GM21529 (cell line): ENCODE results near the gene MST1R.
A peak's percentile ranks its signal among the peaks of the same experiment; 100 is the strongest.

Source experiments
- ATAC-seq: cut with Tn5 transposase; IDR thresholded peaks from one replicate; pipeline ENCODE4 v1.9.1; 2021; ENCODE audit not compliant: unreplicated experiment

Gene MST1R

DNA sequence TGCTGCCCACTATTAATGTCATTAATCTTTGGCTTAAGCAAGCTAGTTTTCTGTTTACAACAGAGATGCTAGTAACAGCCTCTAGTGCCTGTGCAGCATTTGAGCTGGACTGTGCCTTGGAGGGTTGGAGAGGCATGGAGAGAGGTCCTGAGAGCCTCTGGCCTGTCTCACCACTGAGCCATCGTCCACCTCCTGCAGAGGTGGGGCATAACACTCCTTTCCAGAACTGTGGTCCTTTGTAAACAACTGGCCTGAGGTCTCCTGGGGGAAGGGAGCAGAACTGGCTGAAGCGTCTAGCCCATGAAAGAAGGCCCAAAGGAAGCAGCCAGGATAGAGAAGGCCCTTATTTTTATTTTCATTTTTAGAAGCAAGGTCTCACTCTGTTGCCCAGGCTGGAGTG lies 24.0 kb downstream of the MST1R start:
- no peak for ATAC-seq

DNA sequence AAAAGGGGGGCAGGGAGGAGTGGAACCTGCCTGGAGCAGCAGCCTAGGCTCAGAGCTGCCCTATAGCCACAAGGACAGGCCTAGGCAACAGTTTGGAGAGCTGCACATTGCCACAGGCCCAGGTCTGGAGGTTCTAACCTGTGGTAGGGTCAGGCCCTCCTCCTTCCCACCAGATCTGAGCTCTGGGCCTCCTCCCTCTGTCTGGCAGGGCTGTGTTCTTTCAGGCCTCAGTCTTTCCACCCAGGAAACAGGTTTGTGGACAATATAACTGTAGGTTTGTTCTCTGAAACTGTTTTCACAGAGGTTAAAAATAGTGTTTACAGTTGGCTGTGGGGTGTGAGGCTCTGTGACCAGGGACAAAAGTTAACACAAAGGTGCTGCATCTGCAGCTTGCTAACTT lies 25.0 kb downstream of the MST1R start:
- ATAC-seq = no peak

DNA sequence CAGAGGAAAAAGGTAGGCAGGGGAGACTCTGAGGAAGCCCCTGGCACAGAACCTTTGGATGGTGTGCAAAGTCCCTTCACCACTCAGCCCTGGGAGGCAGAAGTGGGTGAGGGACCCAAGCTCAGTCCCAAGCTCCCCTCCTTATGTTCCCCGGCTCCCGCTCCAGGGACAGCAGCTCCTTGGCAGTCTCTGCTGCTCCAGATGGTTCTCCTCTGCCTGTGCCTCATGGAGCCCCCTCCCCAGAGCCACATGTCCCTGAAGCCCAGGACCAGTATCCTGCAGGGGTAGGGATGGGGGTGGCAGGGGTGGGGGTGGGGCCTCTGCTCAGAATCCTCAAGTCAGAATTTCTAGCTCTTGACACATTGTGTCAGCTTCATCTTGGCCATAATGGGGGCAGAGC lies 26.0 kb downstream of the MST1R start:
- ATAC-seq = no peak

DNA sequence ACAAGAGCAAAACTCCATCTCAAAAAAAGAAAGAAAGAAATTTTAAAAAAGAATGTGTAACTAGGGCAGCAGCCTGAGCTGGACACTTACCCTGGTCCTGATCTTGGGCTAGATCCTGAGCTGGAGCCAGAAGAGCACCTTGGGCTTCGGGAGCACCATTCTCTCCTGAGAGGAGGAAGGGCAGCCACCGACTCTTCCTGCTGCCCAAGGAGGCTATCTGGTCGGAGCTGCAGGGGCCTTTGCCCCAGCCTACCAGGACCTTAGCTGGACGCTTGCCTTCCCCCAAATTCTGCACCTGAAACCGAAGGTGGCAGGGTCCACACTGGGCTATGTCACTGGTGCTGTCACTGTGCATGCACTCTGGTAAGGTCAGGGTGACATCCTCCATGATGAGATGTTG lies 27.1 kb downstream of the MST1R start:
- ATAC-seq = no peak

DNA sequence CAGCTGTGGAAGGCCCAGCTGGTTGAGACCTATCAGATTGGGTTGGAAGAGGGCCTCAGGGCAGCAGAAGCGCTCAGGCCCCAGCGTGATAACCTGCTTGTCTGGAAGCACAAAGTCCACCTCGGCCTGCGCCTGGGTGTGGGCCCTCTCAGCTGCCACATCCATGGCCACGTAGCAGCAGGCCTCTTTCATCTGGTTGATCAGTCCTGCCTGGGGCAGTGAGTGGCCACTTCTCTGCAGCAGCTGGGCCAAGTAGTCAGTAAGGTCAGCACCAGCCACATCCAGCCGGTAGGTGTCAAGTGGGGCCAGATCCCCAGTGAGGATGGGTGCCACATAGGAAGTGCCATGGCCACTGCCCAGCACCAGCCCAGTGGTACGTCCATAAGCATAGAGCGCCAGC lies 30.1 kb downstream of the MST1R start:
- no peak for ATAC-seq

DNA sequence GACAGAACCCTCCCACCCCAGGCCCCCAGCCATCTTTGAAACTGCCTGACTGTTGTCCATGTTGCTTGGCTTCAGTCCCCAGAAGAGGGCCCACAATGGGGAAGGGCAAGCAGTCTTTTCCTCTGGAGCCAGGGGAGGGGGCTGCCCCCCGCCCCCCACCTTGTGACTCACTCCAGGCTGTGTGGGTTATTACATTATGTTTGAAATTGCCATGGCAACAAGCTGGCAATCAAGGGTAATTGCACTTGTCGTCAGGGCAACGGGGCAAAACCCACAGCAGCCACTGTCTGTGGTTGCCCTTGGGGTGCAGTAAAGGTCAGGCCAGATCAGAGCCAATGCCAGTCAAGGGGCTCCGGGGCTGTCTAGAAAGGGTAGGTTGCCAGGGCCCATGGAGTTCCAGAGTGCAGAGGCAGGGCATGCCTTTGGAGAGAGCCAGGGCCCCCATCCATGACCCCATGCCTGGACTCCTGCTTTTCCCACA lies 30.8 kb downstream of the MST1R start:
- no peak for ATAC-seq

DNA sequence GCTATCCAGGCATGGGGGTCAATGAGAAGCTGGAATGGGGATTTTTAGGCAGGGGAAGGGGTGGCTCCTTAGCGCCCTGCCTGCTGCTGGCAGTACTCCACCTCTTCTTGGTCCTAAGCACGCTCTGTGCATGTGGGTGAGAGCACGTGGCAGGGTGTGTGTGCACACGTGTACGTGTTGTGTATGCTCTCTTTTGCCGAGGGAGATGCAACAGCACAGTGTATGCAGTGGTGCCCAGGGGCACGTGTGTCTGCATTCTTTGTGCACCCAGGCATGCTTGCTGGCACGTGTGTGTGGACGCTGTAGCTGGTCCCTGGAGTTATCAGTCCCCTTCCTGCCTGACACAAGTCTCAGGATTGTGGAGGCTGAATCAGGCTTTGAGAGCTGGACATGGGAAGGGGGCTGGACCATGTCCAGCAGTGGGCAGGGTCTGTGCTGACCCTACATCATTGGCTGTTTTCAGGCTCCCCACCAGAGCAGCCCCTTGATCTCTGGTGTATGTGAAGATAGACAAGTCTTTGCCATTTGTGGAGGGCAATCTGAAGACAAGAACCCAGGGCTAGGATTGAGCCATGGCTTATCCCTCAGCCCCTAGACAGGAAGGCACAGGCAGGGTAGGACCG lies 32.0 kb downstream of the MST1R start:
- no peak for ATAC-seq

DNA sequence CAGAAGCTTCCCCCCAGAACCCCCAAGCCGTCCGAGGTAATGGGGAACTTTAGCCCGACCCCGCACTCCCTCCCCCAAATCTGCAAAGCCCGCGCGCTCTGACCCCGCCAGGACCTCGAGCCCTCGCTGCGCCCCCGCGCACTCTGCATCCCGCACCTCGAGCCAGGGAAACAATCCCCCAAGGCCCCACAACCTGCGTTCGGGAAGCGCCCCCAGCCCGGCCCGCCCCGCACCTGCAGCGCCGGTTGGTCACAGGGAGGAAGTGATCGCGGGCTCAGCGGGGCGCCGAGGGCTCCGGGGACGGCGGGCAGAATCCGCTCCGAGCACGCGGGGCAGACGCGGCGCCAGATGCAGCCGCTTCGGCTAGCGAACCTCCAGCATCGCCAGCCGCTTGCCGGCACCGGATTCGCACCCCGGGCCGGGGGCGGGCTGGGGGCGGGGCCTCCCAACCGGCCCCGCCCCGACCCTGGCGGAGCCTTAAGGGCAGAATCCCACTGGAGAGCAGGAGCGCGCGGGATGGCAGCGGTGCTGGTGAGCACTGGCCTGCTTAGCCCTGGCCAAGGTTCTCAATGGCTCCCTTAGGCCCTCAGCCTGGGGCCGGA lies 34.0 kb downstream of the MST1R start, which contains the start of gene CAMKV:
TSS of gene CAMKV (minus strand) at position 382 of the 602 bp plus-strand sequence. CDS start 7,518 bp downstream, outside the sequence.
- ATAC-seq = no peak

DNA sequence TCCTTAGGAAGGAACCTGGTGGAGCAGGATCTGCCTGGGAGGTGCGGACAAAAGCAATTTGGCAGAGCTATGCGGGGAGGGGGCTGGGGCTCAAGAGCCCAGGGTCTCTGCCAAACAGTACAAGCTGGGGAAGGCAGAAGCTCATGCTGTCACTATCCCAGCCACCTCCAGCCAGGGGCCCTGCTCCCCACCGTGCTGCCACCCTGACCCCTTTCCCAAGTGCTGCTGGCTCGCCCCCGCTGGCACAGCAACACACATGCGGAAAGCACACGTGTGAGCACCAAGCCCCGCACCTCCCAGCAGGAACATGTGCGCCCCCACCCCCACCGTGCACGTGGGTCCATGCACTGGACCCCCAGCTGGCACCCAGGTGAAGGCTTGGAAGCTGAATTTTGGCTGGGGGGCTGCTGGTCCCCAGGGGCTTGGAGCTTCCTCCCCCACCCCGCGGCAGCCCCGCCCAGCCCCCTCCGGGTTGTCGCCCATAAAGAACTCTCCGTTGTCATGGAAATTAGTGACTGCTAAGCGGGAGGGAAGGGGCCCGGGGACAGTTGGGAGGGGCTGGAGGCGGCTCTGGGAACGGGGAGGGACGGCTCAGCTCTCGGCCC lies 34.7 kb downstream of the MST1R start:
- ATAC-seq = no peak

DNA sequence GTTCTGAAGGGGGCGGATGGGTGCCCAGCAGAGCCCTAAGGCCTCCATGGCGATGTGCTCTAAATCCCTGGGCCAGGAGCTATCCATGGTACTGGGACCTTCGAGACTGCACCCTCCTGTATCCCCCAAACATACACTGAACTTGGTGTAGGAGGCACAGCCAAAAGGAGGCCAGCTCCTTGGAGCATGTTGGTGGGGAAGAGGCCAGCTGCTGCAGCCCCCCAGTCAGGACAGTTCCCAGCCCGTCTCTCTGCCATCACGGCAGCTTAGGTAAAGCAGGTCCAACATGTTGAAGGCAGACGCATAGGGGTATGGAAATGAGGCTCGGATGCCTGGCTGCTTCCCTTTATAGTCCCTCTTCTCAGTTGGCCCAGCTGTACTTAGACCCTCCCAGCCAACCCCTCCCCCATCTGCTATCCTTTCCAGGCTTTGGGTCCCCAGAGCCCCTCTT lies 35.8 kb downstream of the MST1R start:
- ATAC-seq = no peak

DNA sequence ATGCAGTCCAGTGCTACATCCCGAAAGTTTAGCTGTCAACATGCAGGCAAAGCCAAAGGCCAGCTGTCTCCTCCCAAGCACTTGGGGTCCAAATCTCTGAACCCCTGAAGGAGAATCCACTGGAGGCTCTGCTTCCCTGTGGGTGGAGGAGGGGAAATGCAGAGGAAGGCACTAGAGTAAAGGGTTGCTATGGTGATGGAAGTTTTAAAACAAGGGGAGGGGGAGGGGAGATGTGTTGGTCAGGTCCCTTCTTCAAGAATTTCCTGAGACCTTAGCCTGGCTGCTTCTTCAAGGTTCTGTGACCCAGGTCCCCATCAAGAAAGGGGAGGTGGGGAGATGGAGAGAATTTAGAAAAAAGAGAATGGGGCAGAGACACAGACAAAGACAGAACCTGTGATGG lies 36.3 kb downstream of the MST1R start:
- no peak for ATAC-seq

DNA sequence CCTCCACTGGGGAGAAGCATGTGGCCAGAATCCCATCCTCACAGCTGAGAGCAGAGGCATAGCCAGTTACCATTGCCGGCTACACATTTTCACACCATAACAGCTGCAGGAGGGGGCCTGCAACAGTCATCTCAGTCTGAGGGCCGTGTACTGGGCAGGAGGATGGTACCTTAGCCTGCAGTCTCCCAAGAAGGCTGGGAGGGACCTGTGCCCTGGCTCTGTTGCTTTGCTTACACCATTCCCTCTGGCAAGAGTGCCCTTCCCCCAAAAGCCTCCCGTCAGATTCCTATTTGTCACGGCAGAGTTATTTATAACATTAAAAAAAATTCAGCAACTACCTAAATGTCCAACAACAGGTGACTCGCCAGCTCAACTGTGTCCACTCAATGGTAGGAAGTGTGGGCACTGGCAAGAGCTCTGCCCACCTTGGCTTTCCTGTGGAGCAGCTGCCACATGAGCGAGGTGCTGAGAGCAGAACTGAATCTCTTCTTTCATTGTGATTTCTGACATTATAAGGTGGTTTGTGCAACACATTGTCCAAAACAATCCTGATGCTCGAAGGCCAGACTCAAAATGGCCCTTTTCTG lies 38.4 kb downstream of the MST1R start:
- no peak for ATAC-seq

DNA sequence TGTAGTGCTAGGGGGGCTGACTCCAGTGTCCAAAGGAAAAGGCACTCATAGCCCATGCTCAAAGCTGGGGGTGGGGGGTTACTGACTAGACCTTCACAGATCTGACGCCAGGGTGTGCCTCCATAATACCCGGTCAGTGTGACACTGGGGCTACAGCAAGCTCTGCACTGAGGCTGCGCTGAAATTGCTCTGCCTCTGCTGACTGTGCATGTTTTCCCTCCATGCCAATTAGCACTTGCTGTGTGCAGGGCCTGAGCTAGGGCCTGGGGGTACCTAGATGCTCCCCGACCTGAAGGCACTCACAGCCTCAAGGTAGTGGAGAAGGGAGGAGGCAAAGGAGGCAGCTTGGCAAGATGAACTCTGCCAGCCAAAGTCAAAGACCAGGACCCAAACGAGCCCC lies 39.2 kb downstream of the MST1R start:
- ATAC-seq = no peak

DNA sequence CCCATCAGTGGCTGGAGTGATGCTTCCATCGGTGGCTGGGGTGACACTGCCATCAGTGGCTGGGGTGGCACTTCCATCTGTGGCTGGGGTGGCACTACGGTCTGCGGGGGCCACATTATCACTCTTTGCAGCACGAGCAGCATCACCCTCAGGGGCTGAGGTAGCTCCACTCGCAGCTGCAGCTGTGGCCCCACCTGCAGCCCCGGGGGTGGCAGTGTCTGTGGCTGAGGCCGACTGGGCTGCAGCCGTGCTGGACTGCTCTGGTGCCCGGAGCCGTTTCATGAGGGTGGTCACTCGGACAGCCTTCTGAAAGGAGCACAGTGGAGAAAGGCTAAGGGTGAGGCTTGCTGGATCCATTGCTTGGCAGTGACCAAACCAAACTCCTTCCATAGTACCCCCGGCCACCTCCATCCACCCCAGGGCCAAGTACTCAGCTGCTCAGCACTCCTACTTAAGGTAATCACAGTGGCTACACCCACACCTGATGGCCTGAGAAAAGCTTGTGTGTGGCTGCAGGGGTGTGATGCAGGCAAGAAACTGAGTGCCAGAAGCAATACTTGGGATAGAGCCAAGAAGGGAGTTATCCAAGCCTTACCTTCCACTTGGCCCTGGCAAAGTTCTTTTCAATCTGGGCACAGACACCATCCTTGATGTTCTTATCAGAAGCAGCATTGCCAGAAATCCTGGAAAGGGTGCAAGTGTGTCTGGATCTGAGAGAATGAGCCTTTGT lies 43.9 kb downstream of the MST1R start:
- no peak for ATAC-seq

DNA sequence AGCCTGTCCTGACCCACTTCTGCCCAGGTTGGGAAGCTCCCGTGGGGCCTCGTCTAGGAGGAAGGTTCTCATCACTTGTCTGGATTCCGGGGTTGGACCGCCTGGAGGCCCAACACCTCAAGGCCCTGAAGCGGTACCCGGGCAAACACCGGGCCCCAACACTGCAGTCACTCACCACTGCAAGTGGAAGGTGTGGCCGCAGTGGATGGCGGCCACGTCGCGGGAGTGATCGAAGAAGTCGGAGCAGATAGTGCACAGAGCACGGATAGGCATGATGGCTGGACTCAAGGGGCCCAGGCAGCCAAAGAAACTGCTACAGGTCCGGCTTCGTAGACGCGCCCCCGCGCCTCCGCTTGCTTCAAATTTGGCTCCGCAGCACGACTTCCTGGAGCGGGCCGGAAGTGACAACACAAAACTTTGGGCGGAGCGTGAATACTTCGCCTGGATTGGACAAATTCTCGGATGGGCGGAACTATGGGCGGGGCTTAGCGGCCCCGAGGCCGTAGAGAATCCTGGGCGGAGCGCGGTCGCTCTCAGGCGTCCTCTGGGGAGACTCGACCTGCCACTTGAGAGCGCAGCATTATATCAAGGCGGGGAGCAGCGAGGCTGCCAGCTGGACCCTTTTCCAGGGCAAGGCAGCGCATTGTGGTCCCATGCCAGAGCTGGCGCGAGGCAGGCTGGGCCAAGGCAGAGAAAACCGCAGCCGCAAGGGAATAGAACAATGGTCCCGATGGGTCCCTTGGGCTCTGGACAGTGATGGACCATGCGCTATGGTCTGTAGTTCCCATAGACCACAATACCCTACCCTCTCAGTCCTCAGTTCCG lies 47.3 kb downstream of the MST1R start, which contains the start of gene TRAIP:
TSS of gene TRAIP (minus strand) at position 384 of the 825 bp plus-strand sequence. CDS start at position 273, 111 bp downstream.
- ATAC-seq = peak; percentile 96

DNA sequence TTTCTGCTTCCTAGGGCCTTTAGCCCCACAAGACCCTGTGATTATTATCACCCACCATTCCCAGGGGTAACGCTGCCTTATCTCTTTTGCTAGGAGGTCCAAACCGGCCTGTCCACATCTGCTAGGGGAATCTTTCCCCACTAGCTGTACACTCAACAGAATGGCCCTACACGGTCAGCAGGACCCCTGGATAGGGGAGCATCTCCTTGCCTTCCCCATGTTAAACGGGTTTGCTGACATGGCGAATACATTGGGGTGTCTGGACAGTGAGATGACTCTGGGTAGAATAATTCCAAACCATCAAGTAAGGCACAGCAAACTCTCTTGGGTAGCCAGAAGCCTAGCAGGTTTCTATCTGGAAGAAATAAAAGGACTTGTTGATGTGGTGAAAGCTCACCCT lies 48.0 kb downstream of the MST1R start:
- no peak for ATAC-seq

DNA sequence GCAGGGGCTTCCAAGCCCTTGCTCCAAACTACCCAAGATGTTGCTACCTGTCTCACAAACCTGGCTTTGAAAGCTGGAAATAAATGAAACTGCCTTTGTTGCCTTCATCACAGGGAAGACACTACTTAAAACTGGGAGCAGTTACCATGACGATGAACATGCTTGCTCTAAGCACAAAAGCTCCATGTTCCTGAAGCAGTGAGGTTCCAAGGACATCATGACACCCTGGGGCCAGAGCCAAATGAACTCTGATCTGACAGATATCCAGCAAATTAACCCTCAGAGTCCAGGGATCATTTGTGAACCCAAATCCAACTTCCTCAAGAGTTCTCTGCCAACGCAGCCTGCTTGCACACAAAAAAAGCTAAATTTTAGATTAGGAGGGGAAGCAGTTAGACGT lies 58.0 kb downstream of the MST1R start:
- ATAC-seq = no peak

DNA sequence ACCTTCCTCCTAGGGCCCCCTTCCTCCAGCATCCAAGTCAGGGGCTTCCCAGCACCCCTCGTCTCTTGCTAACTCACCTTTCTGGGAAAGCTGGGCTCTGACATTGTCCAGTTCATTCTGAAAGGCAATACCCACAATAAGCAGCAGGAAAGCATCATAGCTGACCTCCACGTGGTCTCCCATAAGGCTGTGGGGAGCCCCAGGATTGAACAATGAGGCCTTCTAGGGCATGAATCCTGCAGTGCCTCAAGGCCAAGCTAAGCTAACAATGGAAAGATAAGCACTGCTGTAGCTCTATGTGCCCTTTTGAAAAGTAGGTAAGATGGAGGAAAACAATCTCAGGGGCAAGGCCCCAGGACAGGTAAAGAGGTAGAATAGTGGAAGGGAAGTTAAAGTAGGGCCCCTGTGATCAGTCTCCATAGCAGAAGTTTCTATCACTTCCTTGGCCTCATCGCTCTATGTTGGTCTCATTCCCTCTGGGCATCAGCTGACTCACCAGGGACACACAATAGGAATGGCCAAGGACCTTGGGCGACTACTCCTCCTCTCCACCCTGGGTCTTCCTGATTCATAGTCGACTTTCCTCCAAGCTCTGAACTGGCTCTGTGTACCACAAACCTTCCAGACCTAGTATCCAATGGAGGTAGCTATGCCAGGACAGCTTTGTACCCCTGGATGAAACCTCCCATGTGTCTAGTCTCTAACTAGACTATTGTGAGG lies 59.0 kb downstream of the MST1R start:
- no peak for ATAC-seq

DNA sequence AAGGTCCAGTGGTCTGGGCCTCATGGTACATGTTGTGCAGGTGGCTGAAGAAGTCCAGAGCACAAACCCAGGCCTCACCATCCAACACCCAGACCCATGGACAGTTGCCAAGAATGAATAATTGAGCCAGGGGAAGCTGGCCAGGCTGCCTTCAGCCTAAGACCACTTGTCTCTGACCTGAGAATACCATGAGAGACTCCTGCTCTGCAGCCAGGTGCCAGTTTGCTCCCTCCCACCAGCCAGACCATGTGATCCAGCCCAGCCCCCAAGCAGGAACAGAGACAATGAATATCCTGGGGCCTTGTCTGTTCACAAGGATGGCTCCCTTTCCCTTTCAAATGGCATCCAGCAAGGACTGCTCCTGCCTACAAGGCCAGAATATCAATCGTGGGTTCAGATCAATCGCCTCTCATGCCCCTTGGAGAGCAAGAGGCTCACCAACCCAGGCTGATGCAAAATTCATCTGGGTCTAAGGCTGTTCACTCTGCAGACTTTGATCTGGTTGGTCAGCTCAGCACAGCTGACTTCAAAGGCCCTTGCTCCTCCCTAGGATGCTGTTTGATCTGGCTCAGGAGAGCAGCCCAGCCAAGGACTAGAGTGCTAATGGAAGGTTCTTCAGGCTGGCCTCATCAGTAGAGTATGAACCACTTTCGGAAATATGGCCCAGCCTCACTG lies 60.7 kb downstream of the MST1R start:
- ATAC-seq = no peak
